ENCODE measurements around the gene RNF145. TPM values are rescaled to one million over a fixed set of nuclear protein-coding genes. Genes with fewer than 3 reads are reported as not detected.
A peak's percentile ranks its signal among the peaks of the same experiment; 100 is the strongest.

Gene RNF145
- total and polyA plus RNA-seq, 2 of the 13 experiments (the other 11 are each of a cell fraction or from before 2014, with no cell fraction given) = 24.6 TPM

DNA sequence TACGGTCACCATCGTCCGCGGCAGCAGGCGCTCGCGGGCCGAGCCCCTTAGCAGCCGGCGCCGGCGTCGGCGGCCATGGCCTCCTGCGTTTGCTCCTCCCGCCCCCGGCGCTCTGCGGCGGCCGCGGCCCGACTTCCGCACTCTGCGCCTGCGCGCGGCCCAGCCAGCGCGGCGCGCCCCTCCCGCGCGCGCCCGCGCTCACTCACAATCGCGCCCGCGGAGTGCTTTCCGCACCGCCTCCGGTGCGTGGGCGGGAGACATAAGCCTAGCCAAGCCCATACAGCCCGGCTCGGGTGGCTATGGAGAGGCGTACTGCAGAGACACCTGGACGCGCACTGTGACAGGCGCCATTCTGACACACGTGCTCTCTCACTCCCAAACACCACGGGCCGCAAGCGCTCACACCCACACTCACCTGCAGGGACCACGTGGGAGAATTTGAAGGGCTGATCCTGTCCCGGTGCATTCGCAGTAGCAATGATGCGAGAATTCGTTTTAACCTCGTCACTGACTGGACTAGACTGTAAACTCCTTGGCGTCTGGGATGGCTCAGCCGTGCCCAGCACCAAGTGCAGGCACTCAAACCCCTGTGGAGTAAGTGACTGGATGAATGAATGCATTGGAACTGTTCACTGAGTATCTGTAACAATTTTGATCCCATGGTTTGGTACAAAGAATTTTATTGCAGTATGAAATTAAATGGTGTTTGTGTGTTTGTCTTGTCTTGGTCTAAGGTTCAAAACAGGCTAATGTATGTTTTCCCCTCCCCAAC is at the start of gene RNF145 (continued):
- TF ChIP-seq ONECUT2 (CRISPR knock-in tag; IDR thresholded peaks at IDR 0.05) (no peak), ELF4 (CRISPR knock-in tag; IDR thresholded peaks at IDR 0.05; ENCODE audit: borderline replicate concordance) (no peak), ZNF891 (CRISPR knock-in tag; IDR thresholded peaks at IDR 0.05) (peak; percentile 93), SIN3A (IDR thresholded peaks at IDR 0.05; ENCODE audit: borderline replicate concordance, low read depth, low read length) (peak; percentile 45; the same call in 1 of the 2 replicates), ZNF3 (CRISPR knock-in tag; IDR thresholded peaks at IDR 0.05) (0 out of 2 replicates have a peak, but pooled peaks have one; percentile 29), MIER2 (CRISPR knock-in tag; IDR thresholded peaks at IDR 0.05) (no peak), RBAK (CRISPR knock-in tag; IDR thresholded peaks at IDR 0.05) (no peak), ZNF577 (CRISPR knock-in tag; IDR thresholded peaks at IDR 0.05; ENCODE audit: borderline replicate concordance, low read depth) (0 out of 2 replicates have a peak, but pooled peaks have one; percentile 33), SOX5 (CRISPR knock-in tag; IDR thresholded peaks at IDR 0.05; ENCODE audit: borderline replicate concordance) (no peak; the same call in 1 of the 2 replicates)
- TF ChIP-seq, protein P1, sequence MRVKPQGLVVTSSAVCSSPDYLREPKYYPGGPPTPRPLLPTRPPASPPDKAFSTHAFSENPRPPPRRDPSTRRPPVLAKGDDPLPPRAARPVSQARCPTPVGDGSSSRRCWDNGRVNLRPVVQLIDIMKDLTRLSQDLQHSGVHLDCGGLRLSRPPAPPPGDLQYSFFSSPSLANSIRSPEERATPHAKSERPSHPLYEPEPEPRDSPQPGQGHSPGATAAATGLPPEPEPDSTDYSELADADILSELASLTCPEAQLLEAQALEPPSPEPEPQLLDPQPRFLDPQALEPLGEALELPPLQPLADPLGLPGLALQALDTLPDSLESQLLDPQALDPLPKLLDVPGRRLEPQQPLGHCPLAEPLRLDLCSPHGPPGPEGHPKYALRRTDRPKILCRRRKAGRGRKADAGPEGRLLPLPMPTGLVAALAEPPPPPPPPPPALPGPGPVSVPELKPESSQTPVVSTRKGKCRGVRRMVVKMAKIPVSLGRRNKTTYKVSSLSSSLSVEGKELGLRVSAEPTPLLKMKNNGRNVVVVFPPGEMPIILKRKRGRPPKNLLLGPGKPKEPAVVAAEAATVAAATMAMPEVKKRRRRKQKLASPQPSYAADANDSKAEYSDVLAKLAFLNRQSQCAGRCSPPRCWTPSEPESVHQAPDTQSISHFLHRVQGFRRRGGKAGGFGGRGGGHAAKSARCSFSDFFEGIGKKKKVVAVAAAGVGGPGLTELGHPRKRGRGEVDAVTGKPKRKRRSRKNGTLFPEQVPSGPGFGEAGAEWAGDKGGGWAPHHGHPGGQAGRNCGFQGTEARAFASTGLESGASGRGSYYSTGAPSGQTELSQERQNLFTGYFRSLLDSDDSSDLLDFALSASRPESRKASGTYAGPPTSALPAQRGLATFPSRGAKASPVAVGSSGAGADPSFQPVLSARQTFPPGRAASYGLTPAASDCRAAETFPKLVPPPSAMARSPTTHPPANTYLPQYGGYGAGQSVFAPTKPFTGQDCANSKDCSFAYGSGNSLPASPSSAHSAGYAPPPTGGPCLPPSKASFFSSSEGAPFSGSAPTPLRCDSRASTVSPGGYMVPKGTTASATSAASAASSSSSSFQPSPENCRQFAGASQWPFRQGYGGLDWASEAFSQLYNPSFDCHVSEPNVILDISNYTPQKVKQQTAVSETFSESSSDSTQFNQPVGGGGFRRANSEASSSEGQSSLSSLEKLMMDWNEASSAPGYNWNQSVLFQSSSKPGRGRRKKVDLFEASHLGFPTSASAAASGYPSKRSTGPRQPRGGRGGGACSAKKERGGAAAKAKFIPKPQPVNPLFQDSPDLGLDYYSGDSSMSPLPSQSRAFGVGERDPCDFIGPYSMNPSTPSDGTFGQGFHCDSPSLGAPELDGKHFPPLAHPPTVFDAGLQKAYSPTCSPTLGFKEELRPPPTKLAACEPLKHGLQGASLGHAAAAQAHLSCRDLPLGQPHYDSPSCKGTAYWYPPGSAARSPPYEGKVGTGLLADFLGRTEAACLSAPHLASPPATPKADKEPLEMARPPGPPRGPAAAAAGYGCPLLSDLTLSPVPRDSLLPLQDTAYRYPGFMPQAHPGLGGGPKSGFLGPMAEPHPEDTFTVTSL (CRISPR knock-in tag; IDR thresholded peaks at IDR 0.05; ENCODE audit: borderline replicate concordance) = 0 out of 2 replicates have a peak, but pooled peaks have one; percentile 34
- TF ChIP-seq, protein P2, sequence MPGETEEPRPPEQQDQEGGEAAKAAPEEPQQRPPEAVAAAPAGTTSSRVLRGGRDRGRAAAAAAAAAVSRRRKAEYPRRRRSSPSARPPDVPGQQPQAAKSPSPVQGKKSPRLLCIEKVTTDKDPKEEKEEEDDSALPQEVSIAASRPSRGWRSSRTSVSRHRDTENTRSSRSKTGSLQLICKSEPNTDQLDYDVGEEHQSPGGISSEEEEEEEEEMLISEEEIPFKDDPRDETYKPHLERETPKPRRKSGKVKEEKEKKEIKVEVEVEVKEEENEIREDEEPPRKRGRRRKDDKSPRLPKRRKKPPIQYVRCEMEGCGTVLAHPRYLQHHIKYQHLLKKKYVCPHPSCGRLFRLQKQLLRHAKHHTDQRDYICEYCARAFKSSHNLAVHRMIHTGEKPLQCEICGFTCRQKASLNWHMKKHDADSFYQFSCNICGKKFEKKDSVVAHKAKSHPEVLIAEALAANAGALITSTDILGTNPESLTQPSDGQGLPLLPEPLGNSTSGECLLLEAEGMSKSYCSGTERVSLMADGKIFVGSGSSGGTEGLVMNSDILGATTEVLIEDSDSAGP (CRISPR knock-in tag; IDR thresholded peaks at IDR 0.05; ENCODE audit: borderline replicate concordance) = peak; percentile 70
- TF ChIP-seq, protein P3, sequence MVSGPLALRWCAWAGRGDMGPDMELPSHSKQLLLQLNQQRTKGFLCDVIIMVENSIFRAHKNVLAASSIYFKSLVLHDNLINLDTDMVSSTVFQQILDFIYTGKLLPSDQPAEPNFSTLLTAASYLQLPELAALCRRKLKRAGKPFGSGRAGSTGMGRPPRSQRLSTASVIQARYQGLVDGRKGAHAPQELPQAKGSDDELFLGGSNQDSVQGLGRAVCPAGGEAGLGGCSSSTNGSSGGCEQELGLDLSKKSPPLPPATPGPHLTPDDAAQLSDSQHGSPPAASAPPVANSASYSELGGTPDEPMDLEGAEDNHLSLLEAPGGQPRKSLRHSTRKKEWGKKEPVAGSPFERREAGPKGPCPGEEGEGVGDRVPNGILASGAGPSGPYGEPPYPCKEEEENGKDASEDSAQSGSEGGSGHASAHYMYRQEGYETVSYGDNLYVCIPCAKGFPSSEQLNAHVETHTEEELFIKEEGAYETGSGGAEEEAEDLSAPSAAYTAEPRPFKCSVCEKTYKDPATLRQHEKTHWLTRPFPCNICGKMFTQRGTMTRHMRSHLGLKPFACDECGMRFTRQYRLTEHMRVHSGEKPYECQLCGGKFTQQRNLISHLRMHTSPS (CRISPR knock-in tag; IDR thresholded peaks at IDR 0.05; ENCODE audit: low read depth) = no peak
- TF ChIP-seq, protein P4, sequence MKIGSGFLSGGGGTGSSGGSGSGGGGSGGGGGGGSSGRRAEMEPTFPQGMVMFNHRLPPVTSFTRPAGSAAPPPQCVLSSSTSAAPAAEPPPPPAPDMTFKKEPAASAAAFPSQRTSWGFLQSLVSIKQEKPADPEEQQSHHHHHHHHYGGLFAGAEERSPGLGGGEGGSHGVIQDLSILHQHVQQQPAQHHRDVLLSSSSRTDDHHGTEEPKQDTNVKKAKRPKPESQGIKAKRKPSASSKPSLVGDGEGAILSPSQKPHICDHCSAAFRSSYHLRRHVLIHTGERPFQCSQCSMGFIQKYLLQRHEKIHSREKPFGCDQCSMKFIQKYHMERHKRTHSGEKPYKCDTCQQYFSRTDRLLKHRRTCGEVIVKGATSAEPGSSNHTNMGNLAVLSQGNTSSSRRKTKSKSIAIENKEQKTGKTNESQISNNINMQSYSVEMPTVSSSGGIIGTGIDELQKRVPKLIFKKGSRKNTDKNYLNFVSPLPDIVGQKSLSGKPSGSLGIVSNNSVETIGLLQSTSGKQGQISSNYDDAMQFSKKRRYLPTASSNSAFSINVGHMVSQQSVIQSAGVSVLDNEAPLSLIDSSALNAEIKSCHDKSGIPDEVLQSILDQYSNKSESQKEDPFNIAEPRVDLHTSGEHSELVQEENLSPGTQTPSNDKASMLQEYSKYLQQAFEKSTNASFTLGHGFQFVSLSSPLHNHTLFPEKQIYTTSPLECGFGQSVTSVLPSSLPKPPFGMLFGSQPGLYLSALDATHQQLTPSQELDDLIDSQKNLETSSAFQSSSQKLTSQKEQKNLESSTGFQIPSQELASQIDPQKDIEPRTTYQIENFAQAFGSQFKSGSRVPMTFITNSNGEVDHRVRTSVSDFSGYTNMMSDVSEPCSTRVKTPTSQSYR (CRISPR knock-in tag; IDR thresholded peaks at IDR 0.05; ENCODE audit: borderline replicate concordance) = 0 out of 2 replicates have a peak, but pooled peaks have one; percentile 25
- TF ChIP-seq, protein P5, sequence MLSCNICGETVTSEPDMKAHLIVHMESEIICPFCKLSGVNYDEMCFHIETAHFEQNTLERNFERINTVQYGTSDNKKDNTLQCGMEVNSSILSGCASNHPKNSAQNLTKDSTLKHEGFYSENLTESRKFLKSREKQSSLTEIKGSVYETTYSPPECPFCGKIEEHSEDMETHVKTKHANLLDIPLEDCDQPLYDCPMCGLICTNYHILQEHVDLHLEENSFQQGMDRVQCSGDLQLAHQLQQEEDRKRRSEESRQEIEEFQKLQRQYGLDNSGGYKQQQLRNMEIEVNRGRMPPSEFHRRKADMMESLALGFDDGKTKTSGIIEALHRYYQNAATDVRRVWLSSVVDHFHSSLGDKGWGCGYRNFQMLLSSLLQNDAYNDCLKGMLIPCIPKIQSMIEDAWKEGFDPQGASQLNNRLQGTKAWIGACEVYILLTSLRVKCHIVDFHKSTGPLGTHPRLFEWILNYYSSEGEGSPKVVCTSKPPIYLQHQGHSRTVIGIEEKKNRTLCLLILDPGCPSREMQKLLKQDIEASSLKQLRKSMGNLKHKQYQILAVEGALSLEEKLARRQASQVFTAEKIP (CRISPR knock-in tag; IDR thresholded peaks at IDR 0.05; ENCODE audit: borderline replicate concordance) = no peak

Measured in HepG2 (cell line).